GM23338 (cell line): ENCODE results near the gene TM9SF4. TPM values are rescaled to one million over a fixed set of nuclear protein-coding genes. Genes with fewer than 3 reads are reported as not detected.

Source experiments
- ATAC-seq: fragments of 200-7000 bp; cut with Tn5 transposase; 3 replicates; pipeline ENCODE4 v1.9.1; 2020
- DNase-seq: peaks from one replicate; pipeline ENCODE4 v3.0.0-alpha.2; 2015; ENCODE audit warnings: low spot score
- H2AFZ ChIP-seq: fragments of 200-600 bp; sonication (generic); 2 replicates; pipeline ENCODE4 v1.8.0; 2016; ENCODE audit warnings: antibody characterized with exemption, mild to moderate bottlenecking, moderate library complexity
- H3F3A ChIP-seq: fragments of 200-600 bp; sonication (generic); replicated peaks from 2 replicates; pipeline ENCODE4 v1.8.0; 2017; ENCODE audit warnings: antibody characterized with exemption, mixed run types, low read depth
- H3K27ac ChIP-seq: fragments of 200-600 bp; sonication (generic); 2 replicates; pipeline ENCODE4 v1.6.1; 2016; ENCODE audit warnings: low read depth
- H3K27me3 ChIP-seq: fragments of 200-600 bp; sonication (generic); 2 replicates; pipeline ENCODE4 v1.8.0; 2016; ENCODE audit warnings: mild to moderate bottlenecking, mixed run types, moderate library complexity; ENCODE audit not compliant: insufficient read depth
- H3K36me3 ChIP-seq: fragments of 200-600 bp; sonication (generic); 2 replicates; pipeline ENCODE4 v1.8.0; 2016; ENCODE audit warnings: mild to moderate bottlenecking; ENCODE audit not compliant: insufficient read depth
- H3K4me1 ChIP-seq: fragments of 200-600 bp; sonication (generic); 2 replicates; pipeline ENCODE4 v1.8.0; 2016; ENCODE audit warnings: mild to moderate bottlenecking, moderate library complexity; ENCODE audit not compliant: insufficient read depth
- H3K4me2 ChIP-seq: fragments of 200-600 bp; sonication (generic); 2 replicates; pipeline ENCODE4 v1.7.1; 2017; ENCODE audit warnings: mixed run types
- H3K4me3 ChIP-seq: fragments of 200-600 bp; sonication (generic); 2 replicates; pipeline ENCODE4 v1.6.1; 2016; ENCODE audit warnings: mixed run types
- H3K79me2 ChIP-seq: fragments of 200-600 bp; sonication (generic); replicated peaks from 2 replicates; pipeline ENCODE4 v1.8.0; 2017; ENCODE audit warnings: mild to moderate bottlenecking; ENCODE audit not compliant: insufficient read depth
- H3K9me2 ChIP-seq: fragments of 200-600 bp; sonication (generic); 2 replicates; pipeline ENCODE4 v1.8.0; 2017; ENCODE audit not compliant: insufficient read depth
- H4K20me1 ChIP-seq: fragments of 200-600 bp; sonication (generic); replicated peaks from 2 replicates; pipeline ENCODE4 v1.8.0; 2017; ENCODE audit warnings: mild to moderate bottlenecking; ENCODE audit not compliant: insufficient read depth
- H3K27ac Mint-ChIP-seq: 2 replicates; pipeline ENCODE4 v1.8.0; 2020; ENCODE audit warnings: inconsistent platforms, mild to moderate bottlenecking, moderate library complexity, mixed read lengths
- H3K27me3 Mint-ChIP-seq: 3 replicates; pipeline ENCODE4 v1.8.0; 2022; ENCODE audit warnings: low read depth, mild to moderate bottlenecking, moderate library complexity, mixed read lengths, inconsistent platforms; ENCODE audit not compliant: insufficient read depth, poor library complexity
- H3K36me3 Mint-ChIP-seq: 3 replicates; pipeline ENCODE4 v1.8.0; 2021; ENCODE audit warnings: low read depth, mild to moderate bottlenecking, inconsistent platforms, moderate library complexity, mixed read lengths
- H3K4me1 Mint-ChIP-seq: 3 replicates; pipeline ENCODE4 v1.8.0; 2020; ENCODE audit warnings: mild to moderate bottlenecking, inconsistent platforms, mixed read lengths
- H3K4me3 Mint-ChIP-seq: 3 replicates; pipeline ENCODE4 v1.8.0; 2021; ENCODE audit warnings: moderate library complexity, mild to moderate bottlenecking, inconsistent platforms, mixed read lengths
- H3K9me3 Mint-ChIP-seq: 3 replicates; pipeline ENCODE4 v1.8.0; 2020; ENCODE audit warnings: moderate library complexity, mild to moderate bottlenecking, inconsistent platforms, mixed read lengths
- CREB1 ChIP-seq: fragments of 250-450 bp; sonication (Bioruptor Pico); IDR thresholded peaks from 2 replicates; pipeline ENCODE4 v1.5.0; 2020; ENCODE audit warnings: low read depth, mild to moderate bottlenecking, moderate library complexity
- CTCF ChIP-seq, 2 experiments: fragments of 200-600 bp in 1 of 2; sonication (generic) in 1 of 2; conservative IDR thresholded peaks; 2 replicates each; pipeline versions ENCODE4 v1.5.1 to v1.6.1; 2016 to 2017; ENCODE audit warnings: antibody characterized with exemption in 2 of 2, low read depth in 2 of 2, mild to moderate bottlenecking in 2 of 2, moderate library complexity in 1 of 2
- EZH2 ChIP-seq: fragments of 200-600 bp; sonication (generic); IDR thresholded peaks from one replicate; pipeline ENCODE4 v1.8.0; 2017; ENCODE audit warnings: antibody characterized with exemption, mild to moderate bottlenecking, low read depth; ENCODE audit not compliant: unreplicated experiment
- EZH2phosphoT487 ChIP-seq: fragments of 200-600 bp; sonication (generic); IDR thresholded peaks from one replicate; pipeline ENCODE4 v1.8.1; 2018; ENCODE audit warnings: antibody characterized with exemption; ENCODE audit not compliant: unreplicated experiment
- JUNB ChIP-seq: IDR thresholded peaks from one replicate; pipeline ENCODE4 v1.6.1; 2016; ENCODE audit warnings: antibody characterized with exemption; ENCODE audit not compliant: unreplicated experiment
- NANOG ChIP-seq: IDR thresholded peaks from 2 replicates; pipeline ENCODE4 v1.6.1; 2016; ENCODE audit warnings: antibody characterized with exemption, borderline replicate concordance
- POLR2AphosphoS5 ChIP-seq: IDR thresholded peaks from 2 replicates; pipeline ENCODE4 v1.6.1; 2016; ENCODE audit warnings: antibody characterized with exemption, low read depth
- STAT1 ChIP-seq: IDR thresholded peaks from one replicate; pipeline ENCODE4 v1.6.1; 2016; ENCODE audit warnings: antibody characterized with exemption; ENCODE audit not compliant: unreplicated experiment
- ZNF114 ChIP-seq: fragments of 250-450 bp; sonication (Bioruptor Pico); IDR thresholded peaks from 2 replicates; pipeline ENCODE4 v1.5.0; 2020; ENCODE audit warnings: mild to moderate bottlenecking, moderate library complexity
- polyA plus RNA-seq: library from polyadenylated mRNA; unstranded; fragments of >200 nt; fragmentation: Nextera tagmentation; extraction: Ambion mirVana; gene quantifications from 2 replicates; pipeline ENCODE4 v1.2.1, GENCODE V29; 2016
- total RNA-seq: library from RNA; depleted of rRNA; stranded (reverse); fragments of >200 nt; shearing (Covaris generic); gene quantifications from 2 replicates; pipeline ENCODE4 v1.2.3, GENCODE V29; 2014
- TF ChIP-seq, protein P1 (sequence below): IDR thresholded peaks from one replicate; pipeline ENCODE4 v1.6.1; 2018; ENCODE audit warnings: antibody characterized with exemption; ENCODE audit not compliant: unreplicated experiment
- TF ChIP-seq, protein P2 (sequence below): fragments of 250-450 bp; sonication (Bioruptor Pico); IDR thresholded peaks from 2 replicates; pipeline ENCODE4 v1.5.0; 2020; ENCODE audit warnings: mild to moderate bottlenecking, moderate library complexity
- TF ChIP-seq, protein P3 (sequence below): IDR thresholded peaks from 2 replicates; pipeline ENCODE4 v1.6.1; 2016; ENCODE audit warnings: antibody characterized with exemption

The TM9SF4 gene
- total and polyA plus RNA-seq, 2 experiments from 2014 or later: 20.4 to 52.6 TPM

DNA sequence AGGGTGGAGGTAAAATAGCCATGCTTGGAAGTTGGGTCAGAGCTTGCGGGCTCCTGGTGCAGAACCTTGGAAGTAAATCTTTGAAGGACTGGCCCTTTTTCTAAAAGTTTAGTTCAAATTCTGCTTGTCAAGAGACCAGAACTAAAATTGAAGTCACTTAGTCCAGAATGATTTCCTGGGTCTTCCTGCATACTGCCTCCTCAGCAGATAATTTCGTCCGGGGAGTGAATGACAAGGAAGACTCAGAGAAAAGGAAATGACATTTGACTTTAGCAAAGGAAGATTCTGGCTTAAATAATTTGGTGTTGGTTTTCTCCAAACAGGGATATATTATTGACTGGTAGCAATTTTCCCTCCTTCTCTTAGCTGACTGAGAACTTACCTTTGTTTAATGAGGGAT is 1.2 kb downstream of the TM9SF4 start (continued):
- TF ChIP-seq POLR2AphosphoS5 (no peak), CREB1 (CRISPR knock-in tag) (no peak), NANOG (no peak), STAT1 (no peak), EZH2phosphoT487 (no peak), JUNB (no peak)
- TF ChIP-seq, protein P1, sequence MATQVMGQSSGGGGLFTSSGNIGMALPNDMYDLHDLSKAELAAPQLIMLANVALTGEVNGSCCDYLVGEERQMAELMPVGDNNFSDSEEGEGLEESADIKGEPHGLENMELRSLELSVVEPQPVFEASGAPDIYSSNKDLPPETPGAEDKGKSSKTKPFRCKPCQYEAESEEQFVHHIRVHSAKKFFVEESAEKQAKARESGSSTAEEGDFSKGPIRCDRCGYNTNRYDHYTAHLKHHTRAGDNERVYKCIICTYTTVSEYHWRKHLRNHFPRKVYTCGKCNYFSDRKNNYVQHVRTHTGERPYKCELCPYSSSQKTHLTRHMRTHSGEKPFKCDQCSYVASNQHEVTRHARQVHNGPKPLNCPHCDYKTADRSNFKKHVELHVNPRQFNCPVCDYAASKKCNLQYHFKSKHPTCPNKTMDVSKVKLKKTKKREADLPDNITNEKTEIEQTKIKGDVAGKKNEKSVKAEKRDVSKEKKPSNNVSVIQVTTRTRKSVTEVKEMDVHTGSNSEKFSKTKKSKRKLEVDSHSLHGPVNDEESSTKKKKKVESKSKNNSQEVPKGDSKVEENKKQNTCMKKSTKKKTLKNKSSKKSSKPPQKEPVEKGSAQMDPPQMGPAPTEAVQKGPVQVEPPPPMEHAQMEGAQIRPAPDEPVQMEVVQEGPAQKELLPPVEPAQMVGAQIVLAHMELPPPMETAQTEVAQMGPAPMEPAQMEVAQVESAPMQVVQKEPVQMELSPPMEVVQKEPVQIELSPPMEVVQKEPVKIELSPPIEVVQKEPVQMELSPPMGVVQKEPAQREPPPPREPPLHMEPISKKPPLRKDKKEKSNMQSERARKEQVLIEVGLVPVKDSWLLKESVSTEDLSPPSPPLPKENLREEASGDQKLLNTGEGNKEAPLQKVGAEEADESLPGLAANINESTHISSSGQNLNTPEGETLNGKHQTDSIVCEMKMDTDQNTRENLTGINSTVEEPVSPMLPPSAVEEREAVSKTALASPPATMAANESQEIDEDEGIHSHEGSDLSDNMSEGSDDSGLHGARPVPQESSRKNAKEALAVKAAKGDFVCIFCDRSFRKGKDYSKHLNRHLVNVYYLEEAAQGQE: no peak

DNA sequence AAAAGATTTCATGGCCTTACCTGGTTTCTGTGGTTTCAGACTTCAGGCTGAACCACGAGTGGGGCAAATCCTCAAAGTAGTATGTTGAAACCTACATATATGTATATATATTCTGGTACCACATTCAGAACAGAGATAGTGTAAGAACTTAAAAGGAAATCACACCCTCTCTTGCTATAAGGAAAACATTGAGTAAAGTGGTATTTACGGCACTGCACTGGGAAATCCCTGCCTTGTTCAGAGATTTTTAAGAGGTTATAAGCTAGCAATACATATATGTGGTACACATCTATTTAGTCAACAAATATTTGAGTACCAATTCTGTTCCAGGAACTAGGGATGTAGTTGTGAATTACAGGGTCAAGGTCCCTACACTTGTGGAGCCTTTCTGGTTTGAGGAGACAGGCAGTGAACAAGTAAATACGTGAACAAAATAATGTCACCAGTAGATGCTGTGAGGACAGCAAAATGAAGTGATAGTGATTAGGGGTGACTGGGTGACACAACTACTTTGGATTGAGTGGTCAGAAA is 1.7 kb downstream of the TM9SF4 start:
- Mint-ChIP-seq H3K9me3 (no peaks in the 10 kb centered on the region), H3K36me3 (peaks cover 6% of the 10 kb centered on the region; the same call in 2 of the 3 replicates), H3K27me3 (peaks cover 2% of the 10 kb centered on the region), H3K27ac (no peak overlapping the region), H3K4me1 (peaks cover 10% of the 10 kb centered on the region), H3K4me3 (peak overlapping the region; percentile 97)
- Histone ChIP-seq H2AFZ (no peak overlapping the region), H3F3A (peaks cover 5% of the 10 kb centered on the region; the same call in 1 of the 2 replicates), H3K27ac (no peak overlapping the region), H3K4me1 (peaks cover 15% of the 10 kb centered on the region), H4K20me1 (peaks cover 20% of the 10 kb centered on the region), H3K79me2 (peaks cover 61% of the 10 kb centered on the region), H3K9me2 (peaks cover 4% of the 10 kb centered on the region; the same call in 1 of the 2 replicates), H3K27me3 (no peaks in the 10 kb centered on the region), H3K4me2 (peak overlapping the region; percentile 84), H3K4me3 (peak overlapping the region; percentile 71; the same call in 1 of the 2 replicates), H3K36me3 (no peaks in the 10 kb centered on the region)
- no peak for TF ChIP-seq ZNF114 (CRISPR knock-in tag)
- TF ChIP-seq EZH2: no peak
- no peak for TF ChIP-seq STAT1
- no peak for TF ChIP-seq POLR2AphosphoS5
- TF ChIP-seq, protein P2, sequence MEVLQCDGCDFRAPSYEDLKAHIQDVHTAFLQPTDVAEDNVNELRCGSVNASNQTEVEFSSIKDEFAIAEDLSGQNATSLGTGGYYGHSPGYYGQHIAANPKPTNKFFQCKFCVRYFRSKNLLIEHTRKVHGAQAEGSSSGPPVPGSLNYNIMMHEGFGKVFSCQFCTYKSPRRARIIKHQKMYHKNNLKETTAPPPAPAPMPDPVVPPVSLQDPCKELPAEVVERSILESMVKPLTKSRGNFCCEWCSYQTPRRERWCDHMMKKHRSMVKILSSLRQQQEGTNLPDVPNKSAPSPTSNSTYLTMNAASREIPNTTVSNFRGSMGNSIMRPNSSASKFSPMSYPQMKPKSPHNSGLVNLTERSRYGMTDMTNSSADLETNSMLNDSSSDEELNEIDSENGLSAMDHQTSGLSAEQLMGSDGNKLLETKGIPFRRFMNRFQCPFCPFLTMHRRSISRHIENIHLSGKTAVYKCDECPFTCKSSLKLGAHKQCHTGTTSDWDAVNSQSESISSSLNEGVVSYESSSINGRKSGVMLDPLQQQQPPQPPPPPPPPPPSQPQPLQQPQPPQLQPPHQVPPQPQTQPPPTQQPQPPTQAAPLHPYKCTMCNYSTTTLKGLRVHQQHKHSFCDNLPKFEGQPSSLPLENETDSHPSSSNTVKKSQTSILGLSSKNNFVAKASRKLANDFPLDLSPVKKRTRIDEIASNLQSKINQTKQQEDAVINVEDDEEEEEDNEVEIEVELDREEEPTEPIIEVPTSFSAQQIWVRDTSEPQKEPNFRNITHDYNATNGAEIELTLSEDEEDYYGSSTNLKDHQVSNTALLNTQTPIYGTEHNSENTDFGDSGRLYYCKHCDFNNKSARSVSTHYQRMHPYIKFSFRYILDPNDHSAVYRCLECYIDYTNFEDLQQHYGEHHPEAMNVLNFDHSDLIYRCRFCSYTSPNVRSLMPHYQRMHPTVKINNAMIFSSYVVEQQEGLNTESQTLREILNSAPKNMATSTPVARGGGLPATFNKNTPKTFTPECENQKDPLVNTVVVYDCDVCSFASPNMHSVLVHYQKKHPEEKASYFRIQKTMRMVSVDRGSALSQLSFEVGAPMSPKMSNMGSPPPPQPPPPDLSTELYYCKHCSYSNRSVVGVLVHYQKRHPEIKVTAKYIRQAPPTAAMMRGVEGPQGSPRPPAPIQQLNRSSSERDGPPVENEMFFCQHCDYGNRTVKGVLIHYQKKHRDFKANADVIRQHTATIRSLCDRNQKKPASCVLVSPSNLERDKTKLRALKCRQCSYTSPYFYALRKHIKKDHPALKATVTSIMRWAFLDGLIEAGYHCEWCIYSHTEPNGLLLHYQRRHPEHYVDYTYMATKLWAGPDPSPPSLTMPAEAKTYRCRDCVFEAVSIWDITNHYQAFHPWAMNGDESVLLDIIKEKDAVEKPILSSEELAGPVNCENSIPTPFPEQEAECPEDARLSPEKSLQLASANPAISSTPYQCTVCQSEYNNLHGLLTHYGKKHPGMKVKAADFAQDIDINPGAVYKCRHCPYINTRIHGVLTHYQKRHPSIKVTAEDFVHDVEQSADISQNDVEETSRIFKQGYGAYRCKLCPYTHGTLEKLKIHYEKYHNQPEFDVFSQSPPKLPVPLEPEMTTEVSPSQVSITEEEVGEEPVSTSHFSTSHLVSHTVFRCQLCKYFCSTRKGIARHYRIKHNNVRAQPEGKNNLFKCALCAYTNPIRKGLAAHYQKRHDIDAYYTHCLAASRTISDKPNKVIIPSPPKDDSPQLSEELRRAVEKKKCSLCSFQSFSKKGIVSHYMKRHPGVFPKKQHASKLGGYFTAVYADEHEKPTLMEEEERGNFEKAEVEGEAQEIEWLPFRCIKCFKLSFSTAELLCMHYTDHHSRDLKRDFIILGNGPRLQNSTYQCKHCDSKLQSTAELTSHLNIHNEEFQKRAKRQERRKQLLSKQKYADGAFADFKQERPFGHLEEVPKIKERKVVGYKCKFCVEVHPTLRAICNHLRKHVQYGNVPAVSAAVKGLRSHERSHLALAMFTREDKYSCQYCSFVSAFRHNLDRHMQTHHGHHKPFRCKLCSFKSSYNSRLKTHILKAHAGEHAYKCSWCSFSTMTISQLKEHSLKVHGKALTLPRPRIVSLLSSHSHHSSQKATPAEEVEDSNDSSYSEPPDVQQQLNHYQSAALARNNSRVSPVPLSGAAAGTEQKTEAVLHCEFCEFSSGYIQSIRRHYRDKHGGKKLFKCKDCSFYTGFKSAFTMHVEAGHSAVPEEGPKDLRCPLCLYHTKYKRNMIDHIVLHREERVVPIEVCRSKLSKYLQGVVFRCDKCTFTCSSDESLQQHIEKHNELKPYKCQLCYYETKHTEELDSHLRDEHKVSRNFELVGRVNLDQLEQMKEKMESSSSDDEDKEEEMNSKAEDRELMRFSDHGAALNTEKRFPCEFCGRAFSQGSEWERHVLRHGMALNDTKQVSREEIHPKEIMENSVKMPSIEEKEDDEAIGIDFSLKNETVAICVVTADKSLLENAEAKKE: no peak
- TF ChIP-seq, protein P3, sequence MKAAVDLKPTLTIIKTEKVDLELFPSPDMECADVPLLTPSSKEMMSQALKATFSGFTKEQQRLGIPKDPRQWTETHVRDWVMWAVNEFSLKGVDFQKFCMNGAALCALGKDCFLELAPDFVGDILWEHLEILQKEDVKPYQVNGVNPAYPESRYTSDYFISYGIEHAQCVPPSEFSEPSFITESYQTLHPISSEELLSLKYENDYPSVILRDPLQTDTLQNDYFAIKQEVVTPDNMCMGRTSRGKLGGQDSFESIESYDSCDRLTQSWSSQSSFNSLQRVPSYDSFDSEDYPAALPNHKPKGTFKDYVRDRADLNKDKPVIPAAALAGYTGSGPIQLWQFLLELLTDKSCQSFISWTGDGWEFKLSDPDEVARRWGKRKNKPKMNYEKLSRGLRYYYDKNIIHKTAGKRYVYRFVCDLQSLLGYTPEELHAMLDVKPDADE: no peak
- no peak for TF ChIP-seq CREB1 (CRISPR knock-in tag)
- TF ChIP-seq CTCF (conservative IDR thresholded peaks at IDR 0.05; ENCODE audit: low read depth in 2 of 2): no peak
- DNase-seq (no peak), ATAC-seq (no peak)
